Mucosa of stomach (tissue), 1 donor: Measurements from ENCODE around the gene PPME1.

ENCODE experiments used
- H3K27me3 ChIP-seq: one replicate; pipeline ENCODE4 v1.7.0; 2013; ENCODE audit warnings: mild to moderate bottlenecking, low read length; ENCODE audit not compliant: control insufficient read depth, insufficient read depth
- H3K36me3 ChIP-seq: one replicate; pipeline ENCODE4 v1.7.0; 2013; ENCODE audit warnings: low read length; ENCODE audit not compliant: control insufficient read depth, insufficient read depth
- H3K4me1 ChIP-seq: one replicate; pipeline ENCODE4 v1.7.0; 2013; ENCODE audit warnings: mild to moderate bottlenecking, low read length; ENCODE audit not compliant: control insufficient read depth, insufficient read depth
- H3K4me3 ChIP-seq: one replicate; pipeline ENCODE4 v1.7.0; 2013; ENCODE audit warnings: low read length
- H3K9ac ChIP-seq: one replicate; pipeline ENCODE4 v1.7.0; 2013; ENCODE audit warnings: mild to moderate bottlenecking, low read length, moderate library complexity
- H3K9me3 ChIP-seq: one replicate; pipeline ENCODE4 v1.7.0; 2013; ENCODE audit warnings: mild to moderate bottlenecking, low read length, moderate library complexity; ENCODE audit not compliant: control insufficient read depth
- donor health status: Pancreatic carcinoma.

The PPME1 gene

DNA sequence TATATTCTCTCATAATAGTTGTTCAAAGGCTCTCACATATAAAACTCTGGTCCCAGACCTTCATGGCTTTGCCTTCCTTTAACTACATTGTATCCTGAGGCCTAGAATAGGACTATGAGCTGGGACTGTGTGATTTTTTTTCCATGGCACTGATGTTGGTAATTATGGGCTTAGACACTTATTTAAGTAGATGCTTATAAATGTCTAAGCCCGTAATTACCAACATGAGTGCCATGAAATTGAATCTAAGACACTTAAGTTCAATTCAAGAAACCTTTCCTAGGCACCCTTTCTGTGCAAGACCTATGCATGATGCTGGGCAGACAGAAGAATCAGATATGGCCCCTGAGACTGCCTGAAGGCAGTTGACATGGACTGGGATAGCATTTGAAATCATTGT is 77.4 kb downstream of the PPME1 start:
- Histone ChIP-seq H3K9me3 (no peaks in the 10 kb centered on the region), H3K36me3 (no peaks in the 10 kb centered on the region), H3K4me1 (no peaks in the 10 kb centered on the region), H3K27me3 (no peaks in the 10 kb centered on the region), H3K9ac (no peak overlapping the region), H3K4me3 (no peak overlapping the region)

GRCh38 chr11:74249496-74249895 is 78.4 kb downstream of the PPME1 start:
- Histone ChIP-seq H3K9me3 (no peaks in the 10 kb centered on the region), H3K4me3 (no peak overlapping the region), H3K4me1 (no peaks in the 10 kb centered on the region), H3K36me3 (no peaks in the 10 kb centered on the region), H3K27me3 (no peaks in the 10 kb centered on the region), H3K9ac (no peak overlapping the region)

DNA sequence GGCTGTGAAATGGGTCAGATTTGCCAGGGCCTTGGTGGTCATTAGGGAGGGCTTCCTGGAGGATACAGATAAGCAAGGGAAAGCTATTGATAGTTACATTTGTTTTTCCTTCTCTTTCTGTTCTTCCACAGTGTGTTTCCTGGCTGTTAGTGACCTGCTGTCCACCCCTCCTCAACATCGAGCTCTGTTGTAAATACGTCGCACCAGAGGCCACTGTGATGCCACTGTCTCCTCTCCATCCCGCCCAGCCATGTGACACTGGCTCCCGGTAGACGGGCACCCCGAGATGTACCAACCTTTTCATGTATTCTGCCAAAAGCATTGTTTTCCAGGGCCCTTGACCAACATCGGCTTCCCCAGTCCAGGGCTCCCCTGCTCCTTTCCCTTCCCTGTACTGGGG is 82.3 kb downstream of the PPME1 start:
- Histone ChIP-seq H3K36me3 (no peaks in the 10 kb centered on the region), H3K9ac (no peak overlapping the region), H3K9me3 (no peaks in the 10 kb centered on the region)

DNA sequence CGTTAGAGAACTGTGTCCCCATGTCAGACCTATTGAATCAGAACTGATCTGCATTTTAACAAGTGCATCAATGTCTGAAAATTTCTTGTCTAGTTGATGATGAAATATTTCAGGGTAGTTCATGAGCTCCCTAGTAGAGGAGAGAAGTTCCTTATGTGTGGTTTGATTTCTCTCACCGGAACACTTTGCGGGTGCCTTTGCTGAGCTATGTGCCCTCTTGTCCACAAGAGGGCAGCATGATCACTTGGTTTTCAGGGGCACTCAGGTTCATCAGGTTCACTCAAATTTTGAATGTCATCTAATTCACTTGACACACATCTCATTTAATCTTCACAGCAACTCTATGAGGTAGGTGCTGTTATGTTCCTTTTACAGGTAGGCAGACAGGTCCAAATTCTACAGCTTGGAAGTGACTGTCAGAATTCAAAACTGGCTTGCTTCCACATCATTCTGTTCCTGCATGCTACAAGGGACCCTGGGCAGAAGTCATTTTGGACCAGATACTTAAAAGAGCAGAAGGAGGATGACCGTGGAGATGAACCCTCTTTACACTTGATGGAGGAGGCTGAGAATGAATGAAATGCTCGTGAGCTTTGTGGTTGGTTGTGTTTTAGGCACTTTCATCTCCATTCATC is 84.8 kb downstream of the PPME1 start:
- Histone ChIP-seq H3K27me3 (peaks cover 2% of the 10 kb centered on the region), H3K4me3 (no peak overlapping the region), H3K36me3 (no peaks in the 10 kb centered on the region), H3K4me1 (no peaks in the 10 kb centered on the region), H3K9me3 (no peaks in the 10 kb centered on the region), H3K9ac (no peak overlapping the region)

More for the DNA sequence above, 82.3 kb downstream of the PPME1 start:
- Histone ChIP-seq H3K4me3 (no peak overlapping the region), H3K27me3 (no peaks in the 10 kb centered on the region), H3K4me1 (no peaks in the 10 kb centered on the region)

DNA sequence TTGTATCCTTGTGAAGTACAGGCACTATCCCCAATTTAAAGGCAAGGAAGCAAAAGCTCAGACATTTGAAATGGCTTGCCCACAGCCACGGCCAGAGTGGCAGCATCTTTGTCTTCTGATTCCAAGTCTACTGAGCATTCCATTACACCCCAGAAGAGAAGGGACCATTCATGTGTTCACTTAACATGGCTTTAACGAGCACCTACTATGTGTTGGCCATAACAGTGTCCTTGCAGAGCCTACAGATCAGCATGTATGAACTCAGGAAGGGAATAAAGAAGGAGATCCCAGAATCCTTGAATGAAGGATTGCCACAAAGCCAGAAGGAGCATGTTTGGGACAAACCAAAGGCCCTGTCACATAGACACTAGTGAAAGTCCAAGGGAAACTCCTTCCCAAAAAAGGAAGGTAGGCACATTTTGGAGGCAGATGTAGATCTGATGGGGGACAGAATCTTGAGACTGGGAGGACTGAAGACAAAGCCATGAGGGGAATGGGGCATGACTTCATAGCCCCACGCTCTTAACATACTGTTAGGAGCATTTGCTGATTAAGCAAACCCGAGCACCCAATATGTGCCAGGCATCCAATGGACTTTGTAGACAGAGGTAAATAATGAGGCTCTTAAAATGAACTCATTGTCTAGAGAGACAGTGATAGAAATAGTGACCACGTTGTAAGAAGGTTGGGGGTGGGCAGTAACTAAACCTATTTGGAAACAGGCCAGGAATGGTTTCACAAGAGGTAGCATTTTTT is 85.5 kb downstream of the PPME1 start:
- no peaks in the 10 kb centered on the region for H3K4me1 ChIP-seq
- peaks cover 3% of the 10 kb centered on the region for H3K27me3 ChIP-seq
- H3K4me3 ChIP-seq: no peak overlapping the region
- H3K9me3 ChIP-seq: no peaks in the 10 kb centered on the region
- H3K36me3 ChIP-seq: no peaks in the 10 kb centered on the region
- no peak overlapping the region for H3K9ac ChIP-seq

GRCh38 chr11:74257959-74258553 is 87.0 kb downstream of the PPME1 start:
- no peaks in the 10 kb centered on the region for H3K36me3 ChIP-seq
- H3K4me3 ChIP-seq: no peak overlapping the region
- H3K4me1 ChIP-seq: no peaks in the 10 kb centered on the region
- H3K9ac ChIP-seq: no peak overlapping the region
- peaks cover 9% of the 10 kb centered on the region for H3K27me3 ChIP-seq
- no peaks in the 10 kb centered on the region for H3K9me3 ChIP-seq

DNA sequence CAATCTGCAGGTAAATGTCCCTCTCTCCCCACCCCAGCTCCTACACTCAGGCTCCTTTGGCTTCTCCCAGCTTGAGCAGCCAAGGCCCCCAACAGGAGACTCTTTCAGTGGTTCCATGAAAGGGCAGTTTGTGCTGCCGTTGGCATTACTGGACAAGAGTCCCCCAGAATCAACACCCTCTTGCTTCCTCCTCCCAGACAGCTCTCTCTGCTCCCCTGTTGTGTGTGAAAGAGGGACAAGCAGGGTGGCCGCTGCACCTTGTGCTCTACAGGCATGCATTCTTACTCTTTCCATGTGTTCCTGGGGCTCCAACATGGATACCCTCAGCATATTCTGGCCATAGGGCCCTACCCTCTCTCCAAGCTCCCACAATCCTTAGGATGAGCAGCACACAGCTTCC is 91.6 kb downstream of the PPME1 start:
- H3K4me1 ChIP-seq: no peaks in the 10 kb centered on the region
- no peak overlapping the region for H3K4me3 ChIP-seq
- peaks cover 10% of the 10 kb centered on the region for H3K27me3 ChIP-seq
- H3K9me3 ChIP-seq: no peaks in the 10 kb centered on the region
- H3K36me3 ChIP-seq: no peaks in the 10 kb centered on the region
- H3K9ac ChIP-seq: no peak overlapping the region

- H3K36me3 ChIP-seq: no peaks in the 10 kb centered on the region
- no peaks in the 10 kb centered on the region for H3K4me1 ChIP-seq
- no peaks in the 10 kb centered on the region for H3K9me3 ChIP-seq
- H3K4me3 ChIP-seq: no peak overlapping the region
- no peak overlapping the region for H3K9ac ChIP-seq
- peaks cover 10% of the 10 kb centered on the region for H3K27me3 ChIP-seq
Measured at GRCh38 chr11:74265256-74265655, 94.2 kb downstream of the PPME1 start.

- Histone ChIP-seq H3K27me3 (peaks cover 7% of the 10 kb centered on the region), H3K4me1 (no peaks in the 10 kb centered on the region), H3K4me3 (no peak overlapping the region), H3K9me3 (no peaks in the 10 kb centered on the region), H3K9ac (no peak overlapping the region), H3K36me3 (no peaks in the 10 kb centered on the region)
Measured at GRCh38 chr11:74267014-74267413, 95.9 kb downstream of the PPME1 start.

- Histone ChIP-seq H3K4me1 (no peaks in the 10 kb centered on the region), H3K9me3 (no peaks in the 10 kb centered on the region), H3K27me3 (peaks cover 3% of the 10 kb centered on the region), H3K36me3 (no peaks in the 10 kb centered on the region), H3K9ac (no peak overlapping the region), H3K4me3 (no peak overlapping the region)
Measured at GRCh38 chr11:74268456-74268855, 97.4 kb downstream of the PPME1 start.

DNA sequence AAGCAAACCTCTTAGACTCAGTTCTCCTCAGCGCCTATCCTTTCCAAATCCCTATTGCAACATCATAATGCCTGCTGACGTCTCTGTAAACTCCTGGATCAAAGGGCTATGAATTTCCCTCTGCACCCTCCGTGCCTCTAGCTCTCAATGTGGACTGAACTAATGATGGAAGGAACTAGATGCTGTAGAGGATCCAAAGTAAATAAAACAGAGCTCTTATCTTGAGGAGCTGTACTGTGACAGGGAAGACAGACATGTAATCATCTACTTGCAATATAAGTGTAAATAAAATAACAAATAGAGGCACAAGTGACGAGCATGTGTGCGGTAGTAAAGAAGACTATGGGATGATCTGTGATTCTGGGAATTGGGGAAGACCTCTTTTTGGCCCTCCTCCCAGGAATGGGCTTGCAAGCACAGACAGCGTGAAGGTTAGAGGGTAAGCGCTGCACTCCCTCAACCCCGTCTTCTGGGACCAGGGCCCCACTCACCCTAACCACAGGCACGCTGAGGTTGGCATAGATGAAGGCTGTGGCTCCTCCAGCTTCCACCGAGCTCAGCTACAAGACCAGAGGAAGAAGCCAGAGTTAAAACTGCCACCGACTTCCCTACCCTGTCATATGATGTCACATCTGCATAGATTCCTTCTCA is 98.2 kb downstream of the PPME1 start:
- peaks cover 3% of the 10 kb centered on the region for H3K27me3 ChIP-seq

DNA sequence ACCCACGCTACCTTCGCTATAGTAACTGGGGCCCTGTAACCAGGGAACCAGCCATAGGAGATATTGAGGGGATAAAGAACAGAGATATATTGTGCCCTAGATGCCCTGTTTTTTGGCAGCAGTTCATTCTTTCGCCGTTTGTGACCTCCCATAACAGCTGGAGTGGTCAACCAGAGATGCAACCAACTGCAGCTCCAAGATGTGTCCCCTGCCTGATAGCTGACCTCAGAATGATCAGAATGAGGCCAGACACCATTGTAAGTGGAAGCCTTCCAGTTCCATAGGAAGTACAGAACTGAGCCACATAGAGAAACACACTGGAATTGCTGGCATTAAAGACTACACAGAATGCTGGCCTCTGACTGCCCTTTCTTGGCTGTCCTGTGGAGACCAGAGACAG is 101.2 kb downstream of the PPME1 start:
- H3K9me3 ChIP-seq: no peaks in the 10 kb centered on the region
- H3K4me1 ChIP-seq: no peaks in the 10 kb centered on the region
- peaks cover 3% of the 10 kb centered on the region for H3K27me3 ChIP-seq
- no peak overlapping the region for H3K9ac ChIP-seq
- H3K36me3 ChIP-seq: no peaks in the 10 kb centered on the region
- no peak overlapping the region for H3K4me3 ChIP-seq

More for the DNA sequence above, 98.2 kb downstream of the PPME1 start:
- Histone ChIP-seq H3K4me3 (no peak overlapping the region), H3K4me1 (no peaks in the 10 kb centered on the region), H3K9ac (no peak overlapping the region), H3K9me3 (no peaks in the 10 kb centered on the region), H3K36me3 (no peaks in the 10 kb centered on the region)
